CD4-positive, alpha-beta T cell treated with Interleukin-6 at 100 ng/mL for 8 hours (primary cell): ENCODE data around the gene ADRA2B.

ENCODE experiments used
- DNase-seq: peaks from one replicate; pipeline ENCODE4 v3.0.0-alpha.2; 2020; ENCODE audit warnings: mixed read lengths, low spot score

ADRA2B gene

DNA sequence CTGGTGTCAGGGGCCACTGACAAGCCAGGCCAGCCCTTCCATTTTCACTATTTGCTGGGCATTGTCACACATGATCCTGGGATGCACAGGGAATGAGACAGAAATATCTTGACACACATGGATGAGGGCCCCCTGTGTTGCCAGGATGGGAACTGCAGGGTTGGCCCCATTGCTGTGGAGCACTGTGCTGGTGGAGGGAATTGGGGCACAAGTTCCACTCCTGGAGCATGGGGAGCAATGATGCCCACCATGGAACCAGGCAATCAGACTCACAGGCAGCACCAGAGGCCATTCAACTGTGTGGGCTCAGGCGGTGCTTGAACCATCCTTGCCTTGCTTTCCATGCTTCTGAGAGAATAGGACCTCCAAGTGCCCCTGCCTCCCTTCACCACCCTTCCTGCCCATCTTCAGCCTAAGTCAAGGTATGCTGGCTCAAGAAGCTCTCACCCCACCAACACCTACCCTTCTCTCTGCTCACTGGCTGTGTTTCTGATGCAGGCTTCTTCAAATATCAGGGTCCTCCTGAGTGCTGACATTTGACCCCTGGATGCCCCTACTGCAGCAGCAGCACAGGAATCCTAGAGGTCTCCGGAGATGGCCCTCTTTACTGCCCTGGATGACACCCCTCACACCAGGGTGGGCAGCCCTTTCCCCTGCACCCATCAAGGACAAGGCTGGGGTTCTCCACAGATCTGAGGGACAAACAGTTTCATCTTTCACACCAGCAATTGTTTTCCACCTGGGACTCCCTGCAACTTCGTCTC lies 11.0 kb downstream of the ADRA2B start:
- no peak for DNase-seq

DNA sequence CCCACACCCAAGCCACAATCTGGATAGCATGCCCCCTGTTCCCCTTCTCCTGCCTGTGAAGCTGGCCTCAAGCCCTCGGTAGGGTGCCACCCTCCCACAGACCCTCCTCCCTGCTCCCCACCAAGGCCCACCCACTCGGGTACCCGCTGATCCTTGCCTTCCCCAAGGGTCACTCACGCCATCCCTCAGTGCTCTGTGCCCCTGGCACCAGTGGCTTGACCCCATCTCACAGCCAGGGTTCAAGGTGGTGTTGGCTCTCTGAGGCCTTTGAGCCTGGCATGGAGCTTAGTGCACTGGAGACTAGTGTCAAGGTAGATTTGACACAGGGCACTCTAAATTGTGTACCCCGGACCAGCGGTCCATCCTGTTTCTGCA lies 11.9 kb downstream of the ADRA2B start:
- DNase-seq: no peak

- no peak for DNase-seq
These were observed 12.4 kb downstream of the ADRA2B start for GRCh38 chr2:96103761-96104486.

GRCh38 chr2:96103187-96103601 lies 13.2 kb downstream of the ADRA2B start:
- DNase-seq: no peak

DNA sequence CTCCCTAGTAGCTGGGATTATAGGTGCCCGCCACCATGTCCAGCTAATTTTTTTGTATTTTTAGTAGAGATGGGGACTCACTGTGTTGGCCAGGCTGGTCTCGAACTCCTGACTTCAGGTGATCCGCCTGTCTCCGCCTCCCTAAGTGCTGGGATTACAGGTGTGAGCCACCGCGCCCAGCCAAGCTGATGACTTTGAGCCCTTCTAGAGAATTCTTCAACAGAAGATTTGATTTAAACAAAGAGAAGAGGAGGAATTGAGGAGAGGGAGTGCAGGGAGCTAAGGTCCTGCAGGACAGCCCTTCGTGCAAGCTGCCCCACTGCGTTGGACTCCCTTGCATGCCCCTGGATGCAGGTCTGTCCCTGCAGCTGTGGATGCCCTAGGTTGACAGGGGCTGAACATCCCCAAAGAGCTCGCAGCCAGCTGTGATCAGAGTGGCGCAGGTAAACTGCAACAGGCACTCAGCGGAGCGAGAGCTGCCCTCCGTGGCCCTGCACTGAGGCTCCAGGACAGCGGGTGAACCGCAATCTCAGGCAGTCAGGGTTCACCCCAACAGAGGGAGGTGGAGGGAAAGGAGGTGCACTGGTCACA lies 13.7 kb downstream of the ADRA2B start:
- DNase-seq: no peak

GRCh38 chr2:96100893-96101304 lies 15.5 kb downstream of the ADRA2B start:
- no peak for DNase-seq

DNA sequence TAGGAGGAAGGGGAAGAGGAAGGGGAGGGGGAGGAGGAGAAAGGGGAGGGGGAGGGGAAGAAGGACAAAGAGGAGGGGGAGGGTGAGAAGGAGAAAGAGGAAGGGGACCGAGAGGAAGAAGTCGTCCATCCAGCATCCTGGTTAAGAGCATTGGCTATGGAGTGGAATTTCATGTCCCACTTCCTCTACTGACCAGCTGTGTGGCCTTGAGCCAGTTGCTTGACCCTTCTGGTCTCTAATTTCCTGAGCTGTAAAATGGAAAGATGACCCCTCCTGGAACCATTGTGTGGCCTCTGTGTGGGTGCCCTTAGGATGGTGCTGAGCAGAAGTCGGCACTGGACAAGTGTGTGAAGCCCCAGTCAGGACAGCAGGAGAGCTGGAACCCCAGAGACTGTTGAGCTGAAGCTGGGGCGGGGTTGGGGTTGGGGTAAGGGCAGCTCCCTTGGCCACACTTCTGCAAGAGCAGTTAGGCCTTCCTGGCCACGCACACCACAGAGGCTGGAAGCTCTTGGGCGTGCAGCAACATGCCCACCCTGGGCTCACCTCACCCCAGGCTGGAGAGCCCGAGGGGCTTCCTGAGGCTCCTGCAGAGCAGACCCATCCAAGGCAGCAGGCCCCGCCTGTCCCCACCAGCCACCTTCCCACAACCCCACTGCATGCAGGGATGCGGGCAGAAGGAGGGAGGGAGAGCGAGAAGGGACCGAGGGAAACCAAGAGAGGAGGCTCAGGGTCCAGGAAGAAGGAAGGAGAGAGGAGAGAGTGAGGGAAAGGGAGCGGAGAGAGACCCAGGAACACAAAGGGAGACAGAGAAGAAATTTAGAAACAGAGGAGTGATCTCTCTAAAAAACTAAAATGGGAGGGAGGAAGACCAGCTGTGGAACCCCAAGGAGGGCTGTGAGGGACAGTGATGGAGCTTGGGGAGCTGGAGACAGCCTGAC lies 16.2 kb downstream of the ADRA2B start:
- no peak for DNase-seq

DNA sequence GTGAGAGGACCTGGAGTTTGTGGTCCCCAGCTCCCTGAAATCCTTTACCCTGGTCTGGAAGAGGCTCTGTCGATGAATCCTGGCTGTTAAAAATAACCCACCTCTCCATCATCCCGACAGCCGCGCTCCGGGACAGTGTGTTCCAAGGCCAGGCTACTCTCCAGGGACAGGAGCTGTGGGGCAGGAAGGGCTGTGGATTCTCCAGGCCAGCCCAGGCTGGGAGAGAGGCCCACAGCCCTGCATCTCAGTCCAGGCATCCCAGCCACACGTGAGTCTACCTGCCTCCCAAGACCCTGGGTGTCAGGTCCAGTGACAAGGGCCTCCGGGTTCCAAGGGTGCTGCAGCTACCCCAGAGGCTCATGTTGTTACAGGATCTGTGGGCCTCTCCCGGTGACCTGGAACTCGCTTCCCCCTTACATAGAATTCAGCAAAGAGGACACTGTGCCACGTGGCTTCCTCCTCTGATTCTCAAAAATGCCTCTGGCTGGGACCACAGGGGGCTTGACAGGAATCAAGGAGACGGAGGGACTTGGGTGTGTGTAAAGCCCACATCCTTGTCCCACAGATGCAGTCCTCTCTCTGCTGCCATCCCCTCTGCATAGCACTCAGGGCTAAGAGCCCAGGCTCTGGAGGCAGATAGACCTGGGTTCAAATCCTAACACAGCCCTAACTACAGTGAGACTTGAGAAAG lies 17.3 kb downstream of the ADRA2B start:
- no peak for DNase-seq

DNA sequence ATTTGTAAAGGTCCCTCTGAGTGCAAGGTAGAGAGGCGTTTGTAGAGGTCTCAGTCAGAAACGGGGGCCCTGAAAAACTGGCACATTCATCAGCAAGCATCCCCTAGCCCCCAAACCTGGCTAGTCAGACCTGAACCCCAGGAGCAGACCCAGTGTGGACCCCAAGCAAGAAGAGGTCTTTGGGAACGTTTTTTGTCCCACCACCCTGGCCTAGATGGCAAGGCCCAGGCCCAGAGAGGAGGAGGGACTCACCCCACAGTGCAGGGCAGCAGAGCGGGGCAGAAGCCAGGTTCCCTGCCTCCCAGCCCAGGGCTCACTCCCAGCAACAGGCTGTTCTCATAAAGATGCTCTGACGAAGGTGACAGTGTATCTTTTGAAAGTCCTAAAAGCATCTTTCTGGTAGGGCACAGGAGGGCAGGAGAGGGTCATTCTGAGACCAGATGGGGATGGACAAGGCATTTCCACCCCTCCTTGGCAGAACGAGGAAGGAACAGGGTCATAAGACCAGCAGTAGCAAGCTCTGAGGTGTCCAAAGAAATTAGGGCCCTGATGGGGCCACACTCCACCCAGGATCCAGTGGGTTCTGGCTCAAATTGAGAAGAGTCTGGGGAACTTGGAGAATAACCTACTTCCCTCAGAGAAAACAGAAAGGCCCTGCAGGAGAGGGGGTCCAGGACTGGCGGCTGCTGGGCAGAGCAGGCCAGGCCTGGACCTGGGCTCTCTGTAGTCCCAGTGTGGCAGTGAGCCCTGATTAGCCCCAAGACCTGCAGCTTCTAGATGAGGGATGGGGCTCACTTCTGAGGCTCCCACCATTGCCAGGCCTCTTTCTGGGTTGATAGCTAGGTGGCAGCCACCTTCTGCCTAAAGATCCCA lies 18.2 kb downstream of the ADRA2B start:
- no peak for DNase-seq

GRCh38 chr2:96097441-96097840 lies 18.9 kb downstream of the ADRA2B start:
- DNase-seq: no peak

DNA sequence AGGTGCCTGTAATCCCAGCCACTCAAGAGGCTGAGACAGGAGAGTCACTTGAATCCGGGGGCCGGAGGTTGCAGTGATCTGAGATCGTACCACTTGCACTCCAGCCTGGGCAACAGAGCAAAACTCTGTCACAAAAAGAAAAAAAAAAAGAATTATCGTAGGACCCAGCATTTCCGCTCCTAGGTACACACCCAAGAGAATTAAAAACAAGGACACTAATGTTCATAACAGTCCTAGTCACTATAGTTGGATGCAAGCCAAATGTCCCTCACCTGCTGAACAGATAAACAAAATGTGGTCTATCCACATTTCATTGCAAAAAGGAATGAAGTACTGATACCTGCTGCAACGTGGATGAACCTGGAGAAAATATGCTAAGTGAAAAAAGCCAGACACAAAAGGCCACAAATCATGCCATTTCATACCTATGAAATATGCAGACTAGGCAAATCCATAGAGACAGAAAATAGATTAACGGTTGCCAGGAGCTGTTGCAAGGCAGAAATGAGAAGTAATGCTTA lies 21.2 kb downstream of the ADRA2B start:
- DNase-seq: no peak

- no peak for DNase-seq
These were observed 22.8 kb downstream of the ADRA2B start for GRCh38 chr2:96093528-96093927.

DNA sequence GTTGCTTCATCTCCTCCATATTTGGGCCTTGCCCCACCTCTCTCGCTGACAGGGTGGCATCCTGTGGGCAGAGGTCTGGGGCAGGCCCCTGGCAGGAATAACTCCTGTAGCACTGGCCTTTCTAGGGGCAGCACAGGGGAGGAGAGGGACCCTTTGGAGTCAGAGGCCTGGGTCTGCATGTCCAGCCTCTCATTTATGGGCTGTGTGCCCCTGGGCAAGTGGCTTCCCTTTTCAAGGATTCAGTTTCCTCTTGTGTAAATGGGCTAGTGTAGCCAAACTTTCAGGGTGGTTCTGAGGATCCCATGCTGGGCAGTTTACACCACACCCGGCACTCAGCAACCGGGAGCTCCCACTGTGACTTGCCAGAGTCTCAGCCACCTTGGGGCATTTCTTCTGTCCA lies 23.4 kb downstream of the ADRA2B start:
- DNase-seq: no peak

- no peak for DNase-seq
These were observed 23.8 kb downstream of the ADRA2B start for GRCh38 chr2:96092573-96092877.

- no peak for DNase-seq
These were observed 24.4 kb downstream of the ADRA2B start for GRCh38 chr2:96091711-96092572.

DNA sequence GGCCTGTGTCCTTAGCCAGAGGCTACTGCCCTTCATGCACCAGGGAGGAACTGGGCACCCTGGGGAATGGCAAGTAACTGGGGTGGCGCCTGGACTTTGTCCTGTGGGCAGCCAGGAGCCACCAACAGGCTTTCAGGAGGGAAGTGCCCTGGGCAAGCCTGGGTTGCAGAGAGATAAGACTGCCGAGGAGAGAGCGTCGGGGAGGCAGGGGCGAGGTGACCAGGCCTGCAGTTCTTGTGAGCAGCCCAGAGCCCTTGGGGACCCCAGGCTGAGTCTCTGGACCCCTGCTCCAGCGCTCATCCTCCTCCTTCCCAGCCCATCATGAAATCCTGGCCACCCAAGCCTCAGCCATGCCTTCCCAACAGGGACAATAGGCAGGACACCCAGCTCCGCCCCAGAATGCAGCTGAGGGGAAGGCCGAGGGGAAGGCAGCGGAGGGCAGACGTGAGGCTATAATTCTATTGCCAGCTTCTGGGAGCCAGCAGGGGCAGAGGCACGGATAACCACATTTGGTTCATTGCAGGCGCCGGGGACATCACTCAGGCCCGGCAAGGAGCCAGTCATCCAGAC lies 25.1 kb downstream of the ADRA2B start:
- DNase-seq: no peak

GRCh38 chr2:96090196-96090926 lies 26.0 kb downstream of the ADRA2B start:
- DNase-seq: no peak
